ENCODE results near the gene MAML2. TPM values are rescaled to one million over a fixed set of nuclear protein-coding genes. Genes with fewer than 3 reads are reported as not detected.
A peak's percentile ranks its signal among the peaks of the same experiment; 100 is the strongest.

MAML2 gene
- polyA plus RNA-seq, 3 donors: 0.57 to 7.6 (median 1.2) TPM

- H3K4me1 Mint-ChIP-seq: peaks cover 1% of the 10 kb centered on the region
- Histone ChIP-seq H3K9me3 (replicated peaks in 1 of 2; ENCODE audit: control insufficient read depth in 1 of 2, insufficient read depth in 1 of 2, low read length in 2 of 2) (no peaks in the 10 kb centered on the region), H3K36me3 (replicated peaks in 1 of 2; ENCODE audit: control insufficient read depth in 1 of 2, insufficient read depth in 2 of 2, low read length in 2 of 2) (peaks cover 3 to 22% of the 10 kb centered on the region in 2 donors), H3K27me3 (ENCODE audit: control insufficient read depth in 2 of 2, insufficient read depth in 2 of 2, low read length in 2 of 2) (no peaks in the 10 kb centered on the region), H3K27ac (ENCODE audit: low read depth in 1 of 2, low read length in 2 of 2) (no peak overlapping the region), H3K4me3 (replicated peaks in 1 of 3; ENCODE audit: low read depth in 2 of 3, low read length in 3 of 3) (no peak overlapping the region), H3K4me1 (ENCODE audit: control insufficient read depth in 1 of 2, insufficient read depth in 2 of 2, low read length in 2 of 2) (no peaks in the 10 kb centered on the region), H3K4me2 (replicated peaks; ENCODE audit: extremely low read depth, low read length, poor library complexity, severe bottlenecking) (no peak overlapping the region), H2AFZ (ENCODE audit: insufficient read depth, low read depth, low read length, poor library complexity, severe bottlenecking) (no peak overlapping the region), H4K20me1 (ENCODE audit: insufficient read depth, low read length) (peaks cover 2% of the 10 kb centered on the region), H3K9ac (ENCODE audit: insufficient read depth, low read length, poor library complexity, severe bottlenecking) (no peak overlapping the region), H3K79me2 (ENCODE audit: insufficient read depth, low read length) (no peaks in the 10 kb centered on the region)
- DNase-seq: no peak
- WGBS (ENCODE audit: insufficient coverage): 97% methylated on average over 8 of the region's 8 CpGs
- H3K4me3 Mint-ChIP-seq: no peak overlapping the region
- peaks cover 0 to 1% (median 0%) of the 10 kb centered on the region in 7 donors for H3K9me3 Mint-ChIP-seq
- no peak overlapping the region for H3K27ac Mint-ChIP-seq
- H3K36me3 Mint-ChIP-seq: peaks cover 15 to 26% of the 10 kb centered on the region in 2 donors
- intact Hi-C loops (cut with micrococcal nuclease): no loop called here
- TF ChIP-seq CTCF (IDR thresholded peaks at IDR 0.05): no peak
- H3K27me3 Mint-ChIP-seq (ENCODE audit: low read depth in 3 of 3): no peaks in the 10 kb centered on the region
These were observed 250.5 kb downstream of the MAML2 start for GRCh38 chr11:96092511-96092910.

DNA sequence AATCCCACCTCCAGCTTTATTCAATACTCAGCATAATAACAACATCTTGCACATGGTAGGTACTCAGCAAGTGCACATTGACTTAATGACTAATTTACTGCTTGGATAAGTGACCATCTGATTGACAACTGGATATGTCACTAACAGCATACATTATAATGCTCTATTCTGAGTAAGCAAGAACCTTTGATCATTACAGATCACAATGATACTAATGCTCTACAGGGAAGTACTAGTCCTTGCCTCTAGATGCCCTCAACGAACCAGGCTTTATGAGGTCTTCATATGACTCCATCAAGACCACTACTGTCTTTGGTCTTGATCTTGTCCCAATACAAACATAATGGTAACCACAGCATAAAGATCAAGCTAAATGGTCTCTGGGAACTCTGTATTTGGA is 251.5 kb downstream of the MAML2 start:
- Histone ChIP-seq H3K27me3 (ENCODE audit: control insufficient read depth in 2 of 2, insufficient read depth in 2 of 2, low read length in 2 of 2) (no peaks in the 10 kb centered on the region), H3K9me3 (replicated peaks in 1 of 2; ENCODE audit: control insufficient read depth in 1 of 2, insufficient read depth in 1 of 2, low read length in 2 of 2) (no peaks in the 10 kb centered on the region), H3K9ac (ENCODE audit: insufficient read depth, low read length, poor library complexity, severe bottlenecking) (no peak overlapping the region), H3K27ac (ENCODE audit: low read depth in 1 of 2, low read length in 2 of 2) (no peak overlapping the region), H3K4me3 (replicated peaks in 1 of 3; ENCODE audit: low read depth in 2 of 3, low read length in 3 of 3) (no peak overlapping the region), H3K4me1 (ENCODE audit: control insufficient read depth in 1 of 2, insufficient read depth in 2 of 2, low read length in 2 of 2) (no peaks in the 10 kb centered on the region), H3K4me2 (replicated peaks; ENCODE audit: extremely low read depth, low read length, poor library complexity, severe bottlenecking) (no peak overlapping the region), H3K79me2 (ENCODE audit: insufficient read depth, low read length) (no peaks in the 10 kb centered on the region), H2AFZ (ENCODE audit: insufficient read depth, low read depth, low read length, poor library complexity, severe bottlenecking) (no peak overlapping the region), H3K36me3 (replicated peaks in 1 of 2; ENCODE audit: control insufficient read depth in 1 of 2, insufficient read depth in 2 of 2, low read length in 2 of 2) (peaks cover 3 to 22% of the 10 kb centered on the region in 2 donors), H4K20me1 (ENCODE audit: insufficient read depth, low read length) (peaks cover 11% of the 10 kb centered on the region)
- DNase-seq: peak in 2 of 3 donors; percentile 9 to 12
- intact Hi-C loops (cut with micrococcal nuclease): no loop called here
- H3K36me3 Mint-ChIP-seq: peaks cover 15 to 26% of the 10 kb centered on the region in 2 donors
- no peaks in the 10 kb centered on the region for H3K27me3 Mint-ChIP-seq (ENCODE audit: low read depth in 3 of 3)
- no peak overlapping the region for H3K27ac Mint-ChIP-seq
- H3K4me1 Mint-ChIP-seq: no peaks in the 10 kb centered on the region
- H3K9me3 Mint-ChIP-seq: peaks cover 0 to 1% (median 0%) of the 10 kb centered on the region in 7 donors
- H3K4me3 Mint-ChIP-seq: no peak overlapping the region
- TF ChIP-seq CTCF (IDR thresholded peaks at IDR 0.05): peak; percentile 26
- WGBS (ENCODE audit: insufficient coverage): no CpG with 5 or more reads among the region's 1 CpG
